OCI-LY7 (cell line): ENCODE measurements around the gene GARIN5B. TPM values are rescaled to one million over a fixed set of nuclear protein-coding genes. Genes with fewer than 3 reads are reported as not detected.

Experiments used
- BruUV-seq: library from RNA; stranded (reverse); fragments of 400-500 nt; replicated peaks from 2 replicates; lab custom pipeline; 2021; lab: Mats Ljungman, UMichigan
- CTCF ChIA-PET: fragments of 300-600 bp; sonication (Branson Sonifier 250); formaldehyde crosslinking; loops from one replicate; lab custom pipeline; 2022; ENCODE audit warnings: antibody characterized with exemption; ENCODE audit not compliant: unreplicated experiment; lab: Charles Lee
- POLR2A ChIA-PET: fragments of 300-600 bp; sonication (Branson Sonifier 250); formaldehyde crosslinking; loops from one replicate; lab custom pipeline; 2022; ENCODE audit warnings: antibody characterized with exemption; lab: Charles Lee
- DNase-seq: peaks from one replicate; pipeline ENCODE4 v3.0.0-alpha.2; 2015; ENCODE audit warnings: low spot score
- H2AFZ ChIP-seq: fragments of 200-600 bp; sonication (generic), shearing (Covaris generic); 2 replicates; pipeline ENCODE4 v1.6.1; 2014; ENCODE audit warnings: mild to moderate bottlenecking, antibody characterized with exemption, low read length, moderate library complexity
- H3K27ac ChIP-seq: fragments of 200-600 bp; sonication (generic); 2 replicates; pipeline ENCODE4 v1.5.1; 2014; ENCODE audit warnings: mixed run types, low read depth, mild to moderate bottlenecking, moderate library complexity, low read length, inconsistent platforms; ENCODE audit not compliant: poor library complexity, severe bottlenecking
- H3K36me3 ChIP-seq: fragments of 200-600 bp; sonication (generic); 2 replicates; pipeline ENCODE4 v1.6.1; 2014; ENCODE audit warnings: mild to moderate bottlenecking, antibody characterized with exemption, low read length, moderate library complexity, mixed read lengths; ENCODE audit not compliant: insufficient read depth
- H3K4me1 ChIP-seq: fragments of 200-600 bp; sonication (generic); 2 replicates; pipeline ENCODE4 v1.5.1; 2014; ENCODE audit warnings: mild to moderate bottlenecking, low read length; ENCODE audit not compliant: insufficient read depth, poor library complexity, severe bottlenecking
- H3K4me2 ChIP-seq: fragments of 200-600 bp; sonication (generic); 2 replicates; pipeline ENCODE4 v1.6.1; 2014; ENCODE audit warnings: mild to moderate bottlenecking, low read length
- H3K4me3 ChIP-seq: fragments of 200-600 bp; sonication (generic); 2 replicates; pipeline ENCODE4 v1.5.1; 2014; ENCODE audit warnings: mild to moderate bottlenecking, low read depth, low read length; ENCODE audit not compliant: poor library complexity, severe bottlenecking
- H3K79me2 ChIP-seq: fragments of 200-600 bp; sonication (generic); 2 replicates; pipeline ENCODE4 v1.6.1; 2016; ENCODE audit warnings: low read depth, mild to moderate bottlenecking, low read length, moderate library complexity, mixed read lengths; ENCODE audit not compliant: insufficient read depth
- H3K9me2 ChIP-seq: fragments of 200-600 bp; sonication (generic); 2 replicates; pipeline ENCODE4 v1.6.1; 2016; ENCODE audit warnings: mild to moderate bottlenecking, low read length, mixed read lengths; ENCODE audit not compliant: insufficient read depth
- H3K9me3 ChIP-seq: fragments of 200-600 bp; sonication (generic); 2 replicates; pipeline ENCODE4 v1.6.1; 2014; ENCODE audit warnings: mild to moderate bottlenecking, mixed run types, low read length, mixed read lengths
- H4K20me1 ChIP-seq: fragments of 200-600 bp; sonication (generic); 2 replicates; pipeline ENCODE4 v1.6.1; 2014; ENCODE audit warnings: mild to moderate bottlenecking, antibody characterized with exemption, low read length, moderate library complexity, mixed read lengths; ENCODE audit not compliant: insufficient read depth
- EZH2phosphoT487 ChIP-seq: fragments of 200-600 bp; sonication (generic); IDR thresholded peaks from 2 replicates; pipeline ENCODE4 v1.6.1; 2018; ENCODE audit warnings: low read depth, borderline replicate concordance, mild to moderate bottlenecking, mixed run types, antibody characterized with exemption, low read length, moderate library complexity, mixed read lengths
- intact Hi-C: fragments of 100-400 bp; cut with micrococcal nuclease; formaldehyde crosslinking; loops from one replicate; pipeline ENCODE4 v1.10.0; 2022; ENCODE audit not compliant: unreplicated experiment
- total RNA-seq, 2 experiments: library from RNA; depleted of rRNA in 1 of 2; stranded (reverse); fragments of >200 nt in 1 of 2; shearing (Covaris generic) in 1 of 2; gene quantifications; 2 replicates each; pipeline ENCODE4 v1.2.3, GENCODE V29; 2014 to 2022
- TF ChIP-seq, protein P1 (sequence below): fragments of 200-600 bp; sonication (generic); conservative IDR thresholded peaks from 2 replicates; pipeline ENCODE4 v1.5.1; 2014; ENCODE audit warnings: mild to moderate bottlenecking, antibody characterized with exemption, low read length, moderate library complexity, mixed read lengths

The GARIN5B gene
- total RNA-seq, 2 experiments from 2014 or later, result not detected

DNA sequence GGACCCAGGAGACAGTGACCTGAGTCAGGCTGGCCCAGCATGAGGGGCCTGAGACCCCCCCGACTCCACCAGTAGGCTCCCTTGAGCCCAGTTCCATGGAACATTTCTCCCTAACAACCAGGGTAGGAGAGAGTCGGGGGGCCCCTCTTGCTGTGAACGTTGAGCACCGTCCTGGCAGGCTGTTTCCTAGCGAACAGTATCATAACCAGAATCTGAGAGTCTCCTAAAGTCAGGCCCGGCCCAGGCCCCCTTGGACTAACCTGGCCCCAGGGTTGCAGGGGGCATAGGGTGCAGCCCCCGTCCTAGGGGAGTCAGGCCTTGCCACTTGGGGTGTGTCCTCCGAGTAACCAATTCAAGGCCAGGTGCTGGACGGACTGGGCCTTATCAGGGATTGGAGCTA, 51.7 kb downstream of the GARIN5B start:
- no peak for DNase-seq
- H3K9me3 ChIP-seq, result no peaks in the 10 kb centered on the region
- BruUV-seq, result no TSS peak
- TF ChIP-seq, protein P1, sequence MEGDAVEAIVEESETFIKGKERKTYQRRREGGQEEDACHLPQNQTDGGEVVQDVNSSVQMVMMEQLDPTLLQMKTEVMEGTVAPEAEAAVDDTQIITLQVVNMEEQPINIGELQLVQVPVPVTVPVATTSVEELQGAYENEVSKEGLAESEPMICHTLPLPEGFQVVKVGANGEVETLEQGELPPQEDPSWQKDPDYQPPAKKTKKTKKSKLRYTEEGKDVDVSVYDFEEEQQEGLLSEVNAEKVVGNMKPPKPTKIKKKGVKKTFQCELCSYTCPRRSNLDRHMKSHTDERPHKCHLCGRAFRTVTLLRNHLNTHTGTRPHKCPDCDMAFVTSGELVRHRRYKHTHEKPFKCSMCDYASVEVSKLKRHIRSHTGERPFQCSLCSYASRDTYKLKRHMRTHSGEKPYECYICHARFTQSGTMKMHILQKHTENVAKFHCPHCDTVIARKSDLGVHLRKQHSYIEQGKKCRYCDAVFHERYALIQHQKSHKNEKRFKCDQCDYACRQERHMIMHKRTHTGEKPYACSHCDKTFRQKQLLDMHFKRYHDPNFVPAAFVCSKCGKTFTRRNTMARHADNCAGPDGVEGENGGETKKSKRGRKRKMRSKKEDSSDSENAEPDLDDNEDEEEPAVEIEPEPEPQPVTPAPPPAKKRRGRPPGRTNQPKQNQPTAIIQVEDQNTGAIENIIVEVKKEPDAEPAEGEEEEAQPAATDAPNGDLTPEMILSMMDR, result no peak
- TF ChIP-seq EZH2phosphoT487, result no peak
- H2AFZ ChIP-seq, result no peak overlapping the region
- peak overlapping the region; percentile 77 for H3K27ac ChIP-seq
- no peaks in the 10 kb centered on the region for H3K9me2 ChIP-seq
- intact Hi-C loops, result loop anchor here (2.0 kb wide), 1 partner anchor 27 kb away; the partner anchor contains the start of gene KMT5C
- 0 out of 2 replicates have a peak overlapping the region, but pooled peaks have one; percentile 71 for H3K4me2 ChIP-seq
- H4K20me1 ChIP-seq, result no peaks in the 10 kb centered on the region
- ChIA-PET POLR2A (interaction anchor here (1.6 kb wide), 1 partner anchor 28 kb away, joined by 3 read pairs; the partner anchor contains the start of gene KMT5C), CTCF (no interaction called here)
- peaks cover 50% of the 10 kb centered on the region for H3K4me1 ChIP-seq
- no peak overlapping the region for H3K4me3 ChIP-seq
- peaks cover 17% of the 10 kb centered on the region for H3K36me3 ChIP-seq
- H3K79me2 ChIP-seq, result no peaks in the 10 kb centered on the region

DNA sequence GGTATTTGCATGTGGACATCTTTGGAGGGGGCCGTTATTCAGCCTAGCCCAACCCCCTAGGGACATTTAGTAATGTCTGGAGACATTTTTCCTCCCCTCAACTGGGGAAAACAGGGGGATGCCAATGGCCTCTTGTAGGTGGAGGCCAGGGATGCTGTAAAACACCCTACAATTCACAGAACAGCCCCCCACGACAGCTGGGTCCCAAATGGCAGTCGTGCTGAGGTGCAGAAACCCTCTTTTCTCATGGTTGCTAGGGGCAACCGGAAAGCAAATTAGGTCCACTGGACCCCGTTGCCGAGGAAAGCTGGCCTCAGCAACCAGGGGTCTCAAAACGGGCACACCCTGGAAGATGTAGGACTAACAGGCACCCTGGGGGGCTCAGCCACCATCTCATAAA, 52.6 kb downstream of the GARIN5B start:
- H3K36me3 ChIP-seq, result peaks cover 26% of the 10 kb centered on the region
- intact Hi-C loops, result loop anchor here (2.0 kb wide), 1 partner anchor 28 kb away; the partner anchor contains the start of gene KMT5C
- peak overlapping the region; percentile 71 for H3K4me2 ChIP-seq
- H3K4me1 ChIP-seq, result peaks cover 59% of the 10 kb centered on the region
- no peaks in the 10 kb centered on the region for H3K9me2 ChIP-seq
- no TSS peak for BruUV-seq
- H3K4me3 ChIP-seq, result peak overlapping the region; percentile 64
- no peak for TF ChIP-seq EZH2phosphoT487
- TF ChIP-seq, protein P1, result no peak
- peak overlapping the region; percentile 24; the same call in 1 of the 2 replicates for H2AFZ ChIP-seq
- ChIA-PET CTCF (no interaction called here), POLR2A (interaction anchor here (0.6 to 1.6 kb wide), 3 partner anchors 29 to 54 kb away, joined by 3 read pairs; partner anchors contain the start of genes HSPBP1 and KMT5C)
- peak; percentile 53 for DNase-seq
- H4K20me1 ChIP-seq, result no peaks in the 10 kb centered on the region
- no peaks in the 10 kb centered on the region for H3K9me3 ChIP-seq
- peak overlapping the region; percentile 77 for H3K27ac ChIP-seq
- no peaks in the 10 kb centered on the region for H3K79me2 ChIP-seq

DNA sequence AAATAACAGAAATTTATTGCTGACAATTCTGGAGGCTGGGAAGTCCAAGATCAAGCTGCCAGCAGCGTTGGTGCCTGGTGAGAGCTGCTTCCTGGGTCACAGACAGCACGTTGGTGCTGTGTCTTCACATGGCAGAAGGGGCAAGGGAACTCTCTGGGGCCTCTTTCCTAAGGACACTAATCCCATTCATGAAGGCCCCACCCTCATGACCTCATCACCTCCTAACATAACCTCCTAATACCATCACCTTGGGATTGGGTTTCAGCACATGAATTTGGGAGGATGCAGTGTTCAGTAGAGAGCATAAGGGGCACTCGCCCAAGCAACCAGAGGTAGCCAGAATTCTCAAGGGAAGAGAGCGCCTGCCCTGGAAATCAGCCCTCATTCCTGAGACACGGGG, 53.6 kb downstream of the GARIN5B start:
- ChIA-PET CTCF (no interaction called here), POLR2A (interaction anchor here (0.9 to 1.4 kb wide), 2 partner anchors 29 to 30 kb away, joined by 3 read pairs; partner anchors contain the start of genes HSPBP1 and KMT5C)
- no peaks in the 10 kb centered on the region for H3K9me2 ChIP-seq
- H3K4me1 ChIP-seq, result peaks cover 59% of the 10 kb centered on the region
- H3K9me3 ChIP-seq, result no peaks in the 10 kb centered on the region
- H2AFZ ChIP-seq, result no peak overlapping the region
- TF ChIP-seq, protein P1, result no peak
- TF ChIP-seq EZH2phosphoT487, result no peak
- peak overlapping the region; percentile 71 for H3K4me2 ChIP-seq
- no peaks in the 10 kb centered on the region for H3K79me2 ChIP-seq
- BruUV-seq, result no TSS peak
- no peak for DNase-seq
- intact Hi-C loops, result loop anchor here (2.0 kb wide), 1 partner anchor 75 kb away; the partner anchor contains the start of genes RPL28 and TMEM238
- H3K36me3 ChIP-seq, result peaks cover 31% of the 10 kb centered on the region
- peak overlapping the region; percentile 64 for H3K4me3 ChIP-seq
- peak overlapping the region; percentile 77 for H3K27ac ChIP-seq
- H4K20me1 ChIP-seq, result no peaks in the 10 kb centered on the region
